ENCODE measurements around the gene GPR173. TPM values are rescaled to one million over a fixed set of nuclear protein-coding genes. Genes with fewer than 3 reads are reported as not detected.

The GPR173 gene
- total RNA-seq, 2 donors from 2014 or later = 0.47 to 1.2 TPM

DNA sequence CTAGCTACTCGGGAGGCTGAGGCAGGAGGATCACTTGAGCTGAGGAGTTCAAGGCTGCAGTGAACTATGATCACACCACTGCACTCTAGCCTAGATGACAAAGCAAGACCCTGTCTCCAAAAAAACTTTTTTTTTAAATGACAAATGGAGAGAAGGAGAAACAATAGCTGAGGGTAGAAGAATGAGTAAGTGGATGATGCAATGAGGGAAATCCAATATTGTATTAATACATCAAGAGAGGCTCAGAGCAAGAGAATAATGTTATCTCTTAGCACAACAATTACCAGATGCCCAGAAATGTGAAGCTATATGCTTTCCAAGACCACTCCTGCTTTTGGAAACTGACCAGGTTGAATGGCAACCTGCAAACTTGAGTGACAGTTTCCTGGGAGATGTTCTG lies 19.9 kb upstream of the GPR173 start:
- intact Hi-C loops (cut with DNase I) = no loop called here
- Histone ChIP-seq H3K9ac (ENCODE audit: low read depth in 2 of 2, low read length in 2 of 2) (no peak overlapping the region), H3K27ac (no peak overlapping the region), H3K27me3 (no peaks in the 10 kb centered on the region), H3K4me1 (no peaks in the 10 kb centered on the region), H3K4me3 (no peak overlapping the region), H3K9me3 (no peaks in the 10 kb centered on the region), H3K36me3 (no peaks in the 10 kb centered on the region)
- DNase-seq = no peak
- TF ChIP-seq, protein P1, sequence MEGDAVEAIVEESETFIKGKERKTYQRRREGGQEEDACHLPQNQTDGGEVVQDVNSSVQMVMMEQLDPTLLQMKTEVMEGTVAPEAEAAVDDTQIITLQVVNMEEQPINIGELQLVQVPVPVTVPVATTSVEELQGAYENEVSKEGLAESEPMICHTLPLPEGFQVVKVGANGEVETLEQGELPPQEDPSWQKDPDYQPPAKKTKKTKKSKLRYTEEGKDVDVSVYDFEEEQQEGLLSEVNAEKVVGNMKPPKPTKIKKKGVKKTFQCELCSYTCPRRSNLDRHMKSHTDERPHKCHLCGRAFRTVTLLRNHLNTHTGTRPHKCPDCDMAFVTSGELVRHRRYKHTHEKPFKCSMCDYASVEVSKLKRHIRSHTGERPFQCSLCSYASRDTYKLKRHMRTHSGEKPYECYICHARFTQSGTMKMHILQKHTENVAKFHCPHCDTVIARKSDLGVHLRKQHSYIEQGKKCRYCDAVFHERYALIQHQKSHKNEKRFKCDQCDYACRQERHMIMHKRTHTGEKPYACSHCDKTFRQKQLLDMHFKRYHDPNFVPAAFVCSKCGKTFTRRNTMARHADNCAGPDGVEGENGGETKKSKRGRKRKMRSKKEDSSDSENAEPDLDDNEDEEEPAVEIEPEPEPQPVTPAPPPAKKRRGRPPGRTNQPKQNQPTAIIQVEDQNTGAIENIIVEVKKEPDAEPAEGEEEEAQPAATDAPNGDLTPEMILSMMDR (IDR thresholded peaks at IDR 0.05) = no peak

DNA sequence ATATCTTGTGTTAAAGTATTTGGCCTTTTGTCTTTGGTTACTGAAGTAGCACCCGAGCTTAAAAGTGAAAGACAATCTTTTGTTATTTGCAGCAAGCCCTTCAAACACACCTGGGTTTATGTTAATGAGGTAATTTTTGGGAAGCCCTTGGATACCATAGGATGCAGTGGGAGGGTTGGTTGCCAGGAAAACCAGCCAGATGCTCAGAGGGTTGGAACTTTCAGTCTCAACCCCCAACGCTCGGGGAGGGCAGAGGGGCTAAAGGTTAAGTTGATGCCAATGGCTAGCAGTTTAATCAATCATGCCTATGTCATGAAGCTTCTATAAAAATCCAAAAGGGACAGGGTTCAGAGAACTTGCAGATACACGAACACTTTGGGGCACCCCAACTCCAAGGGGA lies 17.2 kb upstream of the GPR173 start:
- intact Hi-C loops (cut with DNase I) = no loop called here
- Histone ChIP-seq H3K4me3 (no peak overlapping the region), H3K9ac (ENCODE audit: low read depth in 2 of 2, low read length in 2 of 2) (no peak overlapping the region), H3K4me1 (no peaks in the 10 kb centered on the region), H3K36me3 (no peaks in the 10 kb centered on the region), H3K27ac (no peak overlapping the region), H3K9me3 (no peaks in the 10 kb centered on the region), H3K27me3 (no peaks in the 10 kb centered on the region)
- no peak for DNase-seq
- TF ChIP-seq, protein P1 (IDR thresholded peaks at IDR 0.05) = no peak

DNA sequence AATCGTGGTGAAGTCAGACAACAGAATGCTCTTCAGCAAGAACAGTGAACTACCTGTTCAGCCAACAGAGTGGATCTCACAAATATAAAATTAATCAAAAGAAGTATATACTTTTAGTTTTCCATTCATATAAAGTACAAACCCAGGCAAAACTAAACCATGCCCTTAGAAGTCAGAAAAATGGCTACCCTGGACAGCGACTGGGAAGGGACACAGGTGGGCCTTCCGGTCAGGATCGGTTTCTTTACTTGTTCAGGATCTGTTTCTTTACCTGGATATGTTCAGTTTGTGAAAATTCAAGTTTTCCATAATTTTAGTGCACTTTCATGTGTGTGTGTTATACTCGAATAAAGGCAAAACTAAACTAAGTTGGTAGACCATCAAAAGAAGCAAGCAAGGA lies 12.4 kb upstream of the GPR173 start:
- Histone ChIP-seq H3K9me3 (no peaks in the 10 kb centered on the region), H3K27me3 (no peaks in the 10 kb centered on the region), H3K4me1 (no peaks in the 10 kb centered on the region), H3K9ac (ENCODE audit: low read depth in 2 of 2, low read length in 2 of 2) (no peak overlapping the region), H3K4me3 (no peak overlapping the region), H3K27ac (no peak overlapping the region), H3K36me3 (no peaks in the 10 kb centered on the region)
- TF ChIP-seq, protein P1 (IDR thresholded peaks at IDR 0.05) = no peak
- intact Hi-C loops (cut with DNase I) = no loop called here
- no peak for DNase-seq

DNA sequence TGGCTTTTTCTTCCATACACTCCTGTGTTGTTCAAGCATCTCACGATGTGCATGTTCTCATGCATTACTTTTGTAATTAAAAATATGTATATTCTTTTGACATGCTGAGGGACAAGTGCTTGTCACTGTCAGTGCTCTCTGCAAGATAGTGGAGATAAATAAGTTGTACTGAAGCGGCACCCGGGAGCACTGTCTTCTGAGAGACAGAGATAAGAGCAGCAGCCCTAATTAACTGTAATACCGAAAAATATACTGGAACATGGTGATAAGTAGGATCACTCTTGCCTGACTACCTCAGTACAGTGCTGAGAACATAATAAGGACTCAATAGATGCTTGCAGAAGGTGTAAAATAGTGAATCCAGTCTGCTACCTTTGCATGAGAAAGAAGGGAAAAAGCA lies 9.4 kb upstream of the GPR173 start:
- Histone ChIP-seq H3K27me3 (no peaks in the 10 kb centered on the region), H3K27ac (no peak overlapping the region), H3K9me3 (no peaks in the 10 kb centered on the region), H3K4me1 (no peaks in the 10 kb centered on the region), H3K4me3 (no peak overlapping the region), H3K9ac (ENCODE audit: low read depth in 2 of 2, low read length in 2 of 2) (no peak overlapping the region), H3K36me3 (no peaks in the 10 kb centered on the region)
- DNase-seq = no peak
- TF ChIP-seq, protein P1 (IDR thresholded peaks at IDR 0.05) = no peak
- intact Hi-C loops (cut with DNase I) = no loop called here

DNA sequence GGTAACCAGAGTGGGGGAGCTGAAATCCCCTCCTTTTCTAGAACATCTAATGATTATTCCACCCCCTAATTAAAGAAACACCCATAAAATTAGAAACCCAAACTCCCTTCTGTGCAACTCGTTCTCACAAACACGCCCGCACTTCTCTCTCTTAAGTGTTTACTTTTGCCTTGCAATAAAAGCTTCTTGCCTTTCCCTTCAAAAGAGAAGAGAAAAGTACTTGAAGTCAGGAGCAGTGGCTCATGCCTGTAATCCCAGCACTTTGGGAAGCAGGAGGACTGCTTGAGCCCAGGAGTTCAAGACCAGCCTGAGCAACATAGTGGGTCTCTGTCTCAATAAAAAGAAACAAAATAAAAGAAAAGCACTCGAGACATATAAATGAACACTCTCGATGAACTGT lies 3.6 kb upstream of the GPR173 start:
- Histone ChIP-seq H3K27me3 (no peaks in the 10 kb centered on the region), H3K4me1 (no peaks in the 10 kb centered on the region), H3K9me3 (no peaks in the 10 kb centered on the region), H3K9ac (ENCODE audit: low read depth in 2 of 2, low read length in 2 of 2) (no peak overlapping the region), H3K4me3 (no peak overlapping the region), H3K27ac (no peak overlapping the region), H3K36me3 (no peaks in the 10 kb centered on the region)
- intact Hi-C loops (cut with DNase I) = no loop called here
- no peak for DNase-seq
- TF ChIP-seq, protein P1 (IDR thresholded peaks at IDR 0.05) = no peak

DNA sequence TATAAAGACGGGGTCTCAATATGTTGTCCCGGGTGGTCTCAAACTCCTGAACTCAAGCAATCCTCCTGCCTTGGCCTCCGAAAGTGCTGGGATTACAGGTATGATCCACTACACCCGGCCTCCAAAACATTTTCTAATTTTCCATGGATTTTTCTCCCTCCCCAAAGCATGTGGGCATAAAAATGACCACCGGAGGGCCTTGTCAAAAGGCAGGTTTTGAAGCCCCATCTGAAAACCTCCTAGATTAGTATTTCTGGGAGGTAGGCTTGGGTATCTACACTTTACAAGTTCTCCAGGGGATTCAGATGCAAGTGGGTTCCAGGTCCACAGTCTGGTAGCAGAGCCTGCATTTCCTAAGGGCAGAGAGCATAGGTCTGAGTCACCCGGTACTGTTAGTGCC lies 1.4 kb upstream of the GPR173 start:
- no peak overlapping the region for H3K27ac ChIP-seq
- intact Hi-C loops (cut with DNase I) = no loop called here
- no peaks in the 10 kb centered on the region for H3K36me3 ChIP-seq
- TF ChIP-seq, protein P1 (IDR thresholded peaks at IDR 0.05) = no peak
- H3K4me3 ChIP-seq = no peak overlapping the region
- DNase-seq = no peak
- no peak overlapping the region for H3K9ac ChIP-seq (ENCODE audit: low read depth in 2 of 2, low read length in 2 of 2)
- H3K27me3 ChIP-seq = no peaks in the 10 kb centered on the region
- no peaks in the 10 kb centered on the region for H3K9me3 ChIP-seq
- H3K4me1 ChIP-seq = no peaks in the 10 kb centered on the region

Data from colonic mucosa (tissue), 4 donors.